MCF 10A (cell line): ENCODE data around the gene LCOR. TPM values are rescaled to one million over a fixed set of nuclear protein-coding genes. Genes with fewer than 3 reads are reported as not detected.

ENCODE experiments used
- BruUV-seq: library from RNA; stranded (reverse); fragments of 400-500 nt; replicated peaks from 2 replicates; lab custom pipeline; 2021; lab: Mats Ljungman, UMichigan
- CTCF ChIA-PET: fragments of 300-600 bp; sonication (Branson Sonifier 250); formaldehyde crosslinking; extraction: SDS; loops from one replicate; lab custom pipeline; 2021; ENCODE audit warnings: antibody characterized with exemption, inconsistent platforms; lab: Yijun Ruan, JAX
- POLR2A ChIA-PET: fragments of 300-600, 350-650 bp; sonication (Branson Sonifier 250); formaldehyde crosslinking; extraction: SDS; loops from one replicate; lab custom pipeline; 2020; ENCODE audit warnings: antibody characterized with exemption, inconsistent platforms; lab: Yijun Ruan, JAX
- DNase-seq: peaks from one replicate; pipeline ENCODE4 v3.0.0-alpha.2; 2018; ENCODE audit not compliant: unreplicated experiment
- H3K27ac Mint-ChIP-seq: one replicate; pipeline ENCODE4 v1.8.0; 2022; ENCODE audit warnings: mild to moderate bottlenecking, low read depth, mixed read lengths; ENCODE audit not compliant: unreplicated experiment
- H3K27me3 Mint-ChIP-seq: one replicate; pipeline ENCODE4 v1.8.0; 2022; ENCODE audit warnings: mixed read lengths; ENCODE audit not compliant: insufficient read depth, unreplicated experiment
- H3K36me3 Mint-ChIP-seq: one replicate; pipeline ENCODE4 v1.8.0; 2022; ENCODE audit warnings: mild to moderate bottlenecking, moderate library complexity, mixed read lengths; ENCODE audit not compliant: insufficient read depth, unreplicated experiment
- H3K4me1 Mint-ChIP-seq: one replicate; pipeline ENCODE4 v1.8.0; 2022; ENCODE audit warnings: mixed read lengths; ENCODE audit not compliant: insufficient read depth, unreplicated experiment
- H3K4me3 Mint-ChIP-seq: one replicate; pipeline ENCODE4 v1.8.0; 2022; ENCODE audit warnings: mild to moderate bottlenecking, moderate library complexity, mixed read lengths; ENCODE audit not compliant: unreplicated experiment
- H3K9me3 Mint-ChIP-seq: one replicate; pipeline ENCODE4 v1.8.0; 2022; ENCODE audit warnings: mixed read lengths; ENCODE audit not compliant: unreplicated experiment
- CTCF ChIP-seq: fragments of 200-600 bp; IDR thresholded peaks from one replicate; pipeline ENCODE4 v1.8.0; 2022; ENCODE audit warnings: antibody characterized with exemption, mild to moderate bottlenecking; ENCODE audit not compliant: unreplicated experiment
- intact Hi-C: fragments of 100-400 bp; cut with micrococcal nuclease; formaldehyde crosslinking; loops from 2 replicates; pipeline ENCODE4 v1.14.1; 2022
- total RNA-seq: library from RNA; stranded (reverse); gene quantifications from 2 replicates; pipeline ENCODE4 v1.2.3, GENCODE V29; 2022

The LCOR gene
- total RNA-seq, 1 experiment from 2014 or later: 40.4 TPM

- no peaks in the 10 kb centered on the region for H3K9me3 Mint-ChIP-seq
- no peak for TF ChIP-seq CTCF
- no peak for DNase-seq
- H3K4me1 Mint-ChIP-seq: no peaks in the 10 kb centered on the region
- no TSS peak for BruUV-seq
- H3K27ac Mint-ChIP-seq: no peak overlapping the region
- H3K36me3 Mint-ChIP-seq: no peaks in the 10 kb centered on the region
- H3K4me3 Mint-ChIP-seq: no peak overlapping the region
- ChIA-PET CTCF (no interaction called here), POLR2A (no interaction called here)
- H3K27me3 Mint-ChIP-seq: no peaks in the 10 kb centered on the region
- intact Hi-C loops: no loop called here
Observed at GRCh38 chr10:96999337-96999736, 167.2 kb downstream of the LCOR start.

GRCh38 chr10:96999987-97000386 lies 167.9 kb downstream of the LCOR start:
- Mint-ChIP-seq H3K27me3 (no peaks in the 10 kb centered on the region), H3K4me3 (no peak overlapping the region), H3K9me3 (no peaks in the 10 kb centered on the region), H3K36me3 (no peaks in the 10 kb centered on the region), H3K27ac (no peak overlapping the region), H3K4me1 (no peaks in the 10 kb centered on the region)
- ChIA-PET CTCF (interaction anchor here (0.5 kb wide), 1 partner anchor 243 kb away, joined by 3 read pairs; no protein-coding TSS in a partner anchor), POLR2A (no interaction called here)
- TF ChIP-seq CTCF: no peak
- DNase-seq: no peak
- BruUV-seq: no TSS peak
- intact Hi-C loops: no loop called here

- BruUV-seq: no TSS peak
- intact Hi-C loops: no loop called here
- POLR2A ChIA-PET: no interaction called here
- no peaks in the 10 kb centered on the region for H3K36me3 Mint-ChIP-seq
- DNase-seq: peak; percentile 57
- no peak overlapping the region for H3K4me3 Mint-ChIP-seq
- H3K27me3 Mint-ChIP-seq: no peaks in the 10 kb centered on the region
- H3K9me3 Mint-ChIP-seq: no peaks in the 10 kb centered on the region
- CTCF ChIA-PET: interaction anchor here (0.5 kb wide), 1 partner anchor 244 kb away, joined by 3 read pairs; no protein-coding TSS in a partner anchor
- TF ChIP-seq CTCF: no peak
- H3K4me1 Mint-ChIP-seq: no peaks in the 10 kb centered on the region
- H3K27ac Mint-ChIP-seq: no peak overlapping the region
Observed at GRCh38 chr10:97000487-97001182, 168.5 kb downstream of the LCOR start.

GRCh38 chr10:97001183-97001991 lies 169.3 kb downstream of the LCOR start:
- H3K36me3 Mint-ChIP-seq: no peaks in the 10 kb centered on the region
- no peaks in the 10 kb centered on the region for H3K9me3 Mint-ChIP-seq
- ChIA-PET POLR2A (no interaction called here), CTCF (interaction anchor here (0.8 kb wide), 1 partner anchor 24 kb away, joined by 3 read pairs; no protein-coding TSS in a partner anchor)
- no peak for DNase-seq
- H3K4me3 Mint-ChIP-seq: no peak overlapping the region
- intact Hi-C loops: no loop called here
- no TSS peak for BruUV-seq
- no peaks in the 10 kb centered on the region for H3K27me3 Mint-ChIP-seq
- no peak for TF ChIP-seq CTCF
- no peaks in the 10 kb centered on the region for H3K4me1 Mint-ChIP-seq
- H3K27ac Mint-ChIP-seq: no peak overlapping the region
